Activated CD8-positive, alpha-beta memory T cell treated with anti-CD3 and anti-CD28 coated beads for 1 hour (primary cell): ENCODE results near the gene IQGAP2.
"Not testable (repeated sequence)": the region's sequence is repeated elsewhere in the genome, so short reads cannot be mapped to it uniquely, and the experiment has no call there.

ENCODE experiments used
- DNase-seq, 2 donors: peaks; one replicate each; pipeline ENCODE4 v3.0.0-alpha.2; 2020; ENCODE audit warnings: low read depth in 1 of 2; ENCODE audit errors: extremely low read depth in 1 of 2

Gene IQGAP2, protein sequence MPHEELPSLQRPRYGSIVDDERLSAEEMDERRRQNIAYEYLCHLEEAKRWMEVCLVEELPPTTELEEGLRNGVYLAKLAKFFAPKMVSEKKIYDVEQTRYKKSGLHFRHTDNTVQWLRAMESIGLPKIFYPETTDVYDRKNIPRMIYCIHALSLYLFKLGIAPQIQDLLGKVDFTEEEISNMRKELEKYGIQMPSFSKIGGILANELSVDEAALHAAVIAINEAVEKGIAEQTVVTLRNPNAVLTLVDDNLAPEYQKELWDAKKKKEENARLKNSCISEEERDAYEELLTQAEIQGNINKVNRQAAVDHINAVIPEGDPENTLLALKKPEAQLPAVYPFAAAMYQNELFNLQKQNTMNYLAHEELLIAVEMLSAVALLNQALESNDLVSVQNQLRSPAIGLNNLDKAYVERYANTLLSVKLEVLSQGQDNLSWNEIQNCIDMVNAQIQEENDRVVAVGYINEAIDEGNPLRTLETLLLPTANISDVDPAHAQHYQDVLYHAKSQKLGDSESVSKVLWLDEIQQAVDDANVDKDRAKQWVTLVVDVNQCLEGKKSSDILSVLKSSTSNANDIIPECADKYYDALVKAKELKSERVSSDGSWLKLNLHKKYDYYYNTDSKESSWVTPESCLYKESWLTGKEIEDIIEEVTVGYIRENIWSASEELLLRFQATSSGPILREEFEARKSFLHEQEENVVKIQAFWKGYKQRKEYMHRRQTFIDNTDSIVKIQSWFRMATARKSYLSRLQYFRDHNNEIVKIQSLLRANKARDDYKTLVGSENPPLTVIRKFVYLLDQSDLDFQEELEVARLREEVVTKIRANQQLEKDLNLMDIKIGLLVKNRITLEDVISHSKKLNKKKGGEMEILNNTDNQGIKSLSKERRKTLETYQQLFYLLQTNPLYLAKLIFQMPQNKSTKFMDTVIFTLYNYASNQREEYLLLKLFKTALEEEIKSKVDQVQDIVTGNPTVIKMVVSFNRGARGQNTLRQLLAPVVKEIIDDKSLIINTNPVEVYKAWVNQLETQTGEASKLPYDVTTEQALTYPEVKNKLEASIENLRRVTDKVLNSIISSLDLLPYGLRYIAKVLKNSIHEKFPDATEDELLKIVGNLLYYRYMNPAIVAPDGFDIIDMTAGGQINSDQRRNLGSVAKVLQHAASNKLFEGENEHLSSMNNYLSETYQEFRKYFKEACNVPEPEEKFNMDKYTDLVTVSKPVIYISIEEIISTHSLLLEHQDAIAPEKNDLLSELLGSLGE (N-terminal part only)

DNA sequence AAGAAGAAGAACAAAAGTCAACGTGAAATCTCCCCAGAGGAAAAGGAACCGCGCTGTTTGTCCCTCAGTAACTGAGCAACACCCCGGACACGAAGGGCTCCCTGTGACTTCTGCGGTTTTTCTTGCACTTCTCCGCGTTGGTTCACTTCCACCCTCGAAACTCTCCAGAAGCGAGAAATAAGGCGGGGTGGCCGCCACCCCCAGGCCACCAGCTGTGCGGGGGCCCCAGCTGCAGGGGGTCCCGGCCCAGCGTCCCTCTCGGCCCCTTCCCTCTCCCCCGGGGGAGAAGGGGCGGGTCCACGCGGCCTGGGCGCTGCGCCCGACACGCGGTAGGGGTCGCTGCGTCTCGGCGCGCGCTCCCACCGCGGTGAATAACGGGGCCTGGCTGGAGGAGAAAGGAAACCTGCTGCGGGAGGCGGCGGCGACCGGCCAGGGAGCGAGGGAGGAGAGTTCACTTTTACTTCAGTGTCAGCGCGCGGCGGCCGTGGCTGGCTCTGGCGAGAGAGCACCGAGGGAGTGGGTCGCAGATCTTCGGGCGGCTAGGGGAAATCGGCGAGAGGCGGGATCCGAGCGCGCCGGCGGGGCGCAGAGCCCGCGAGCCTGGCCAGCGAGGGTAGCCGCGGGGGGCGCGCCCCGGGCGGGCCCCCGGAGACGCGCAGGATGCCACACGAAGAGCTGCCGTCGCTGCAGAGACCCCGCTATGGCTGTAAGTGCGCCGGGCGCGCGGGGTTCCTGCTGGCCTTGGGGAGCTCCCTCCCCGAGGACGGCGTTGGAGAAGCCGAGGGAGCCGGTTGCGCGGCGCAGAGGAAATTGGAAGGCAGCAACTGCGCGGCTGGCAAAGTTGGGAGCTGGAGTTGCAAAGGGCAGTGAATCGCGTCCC, at the start of gene IQGAP2:
TSS of gene IQGAP2 (plus strand) at position 400 of the 880 bp plus-strand sequence. CDS start at position 661, 261 bp downstream.
- DNase-seq, result peak; percentile 65 to 71

DNA sequence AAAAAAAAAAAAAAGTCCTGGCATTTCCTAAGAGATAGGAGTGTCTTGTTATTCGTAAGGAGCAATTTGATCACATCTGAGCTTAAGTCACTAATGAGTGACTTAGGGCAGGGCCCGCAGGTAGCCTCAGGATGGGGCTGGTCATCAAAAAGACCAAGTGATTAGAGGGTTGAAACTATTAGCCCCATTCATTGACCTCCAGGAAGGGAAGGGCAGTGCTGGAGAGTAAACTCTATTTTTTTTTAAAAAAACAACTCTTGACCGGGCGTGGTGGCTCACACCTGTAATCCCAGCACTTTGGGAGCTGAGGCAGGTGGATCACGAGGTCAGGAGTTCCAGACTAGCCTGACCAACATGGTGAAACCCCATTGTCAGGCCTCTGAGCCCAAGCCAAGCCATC, 46.2 kb upstream of the IQGAP2 start:
- DNase-seq, result no peak

DNA sequence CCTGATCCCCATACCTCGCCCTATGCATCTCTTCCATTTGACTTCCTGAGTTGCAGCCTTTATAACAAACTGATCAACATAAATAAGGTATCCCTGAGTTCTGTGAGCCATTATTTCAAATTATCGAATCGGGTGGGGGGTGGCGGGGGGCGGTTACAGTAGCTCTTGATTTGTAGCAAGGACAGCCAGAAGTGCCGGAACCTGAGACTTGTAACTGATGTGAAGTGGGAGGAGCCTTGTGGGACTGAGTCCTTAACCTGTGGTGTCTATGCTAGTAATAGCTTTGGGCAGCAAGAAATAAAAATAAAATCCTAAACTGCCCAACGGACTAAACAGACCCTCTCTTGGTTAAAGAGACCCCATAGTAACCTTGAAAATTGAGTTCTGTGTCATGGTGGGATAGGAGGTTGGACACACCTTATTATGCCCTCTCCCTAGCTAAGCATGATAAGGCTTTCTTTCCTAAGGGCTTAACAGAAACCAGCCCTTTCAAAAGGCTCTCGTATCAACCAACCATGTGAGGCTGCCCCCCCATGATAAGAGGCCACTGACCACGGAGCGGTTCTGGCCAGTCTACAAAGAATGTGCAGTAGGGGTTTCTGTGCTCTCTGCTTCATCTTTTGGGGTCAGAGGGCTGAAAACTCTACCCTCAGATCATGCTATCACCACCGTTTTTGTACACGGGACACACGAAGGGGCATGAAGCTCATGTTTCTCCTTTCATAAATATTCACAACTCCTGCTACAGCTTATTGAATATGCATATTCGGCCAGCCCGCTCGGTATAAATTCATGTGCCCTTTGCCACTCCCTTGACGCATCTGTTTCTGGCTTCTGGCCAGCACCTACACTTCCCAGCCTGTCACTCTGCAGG, 39.5 kb upstream of the IQGAP2 start:
- DNase-seq, result no peak

DNA sequence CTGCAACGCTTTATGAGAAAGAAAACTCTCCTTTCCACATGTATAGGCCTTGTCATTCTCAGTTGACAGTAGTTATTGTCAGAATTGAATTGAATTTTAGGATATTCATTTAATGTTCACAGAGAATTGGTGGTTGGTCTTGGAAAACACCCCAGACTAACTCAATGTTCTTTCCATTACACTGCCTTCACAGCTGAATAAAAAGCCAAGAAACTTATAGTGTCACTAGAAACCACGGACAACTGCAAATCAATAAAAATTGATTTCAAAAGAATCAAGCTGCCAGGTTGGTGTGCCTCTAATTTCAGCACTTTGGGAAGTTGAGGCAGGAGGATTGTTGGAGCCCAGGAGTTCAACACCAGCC, 38.9 kb upstream of the IQGAP2 start:
- DNase-seq, result no peak

DNA sequence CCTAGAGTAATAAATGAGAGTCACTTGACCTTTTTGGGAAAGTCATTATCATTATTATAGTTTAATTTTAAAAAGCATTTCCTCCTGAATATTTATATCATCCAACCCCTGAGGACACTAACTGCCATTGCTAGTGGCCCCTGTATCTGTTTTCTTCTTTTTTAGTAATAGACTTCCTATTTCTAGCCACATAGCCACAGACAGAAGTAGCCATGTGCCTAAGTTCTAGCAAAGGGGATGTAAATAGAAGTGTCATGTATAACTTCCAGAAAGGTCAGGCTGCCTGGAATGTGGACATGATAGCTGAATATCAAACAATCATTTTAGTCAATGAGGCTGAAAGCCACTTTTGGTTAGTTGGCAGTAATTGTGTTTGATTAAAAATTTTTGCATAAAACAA, 37.5 kb upstream of the IQGAP2 start:
- DNase-seq, result no peak

DNA sequence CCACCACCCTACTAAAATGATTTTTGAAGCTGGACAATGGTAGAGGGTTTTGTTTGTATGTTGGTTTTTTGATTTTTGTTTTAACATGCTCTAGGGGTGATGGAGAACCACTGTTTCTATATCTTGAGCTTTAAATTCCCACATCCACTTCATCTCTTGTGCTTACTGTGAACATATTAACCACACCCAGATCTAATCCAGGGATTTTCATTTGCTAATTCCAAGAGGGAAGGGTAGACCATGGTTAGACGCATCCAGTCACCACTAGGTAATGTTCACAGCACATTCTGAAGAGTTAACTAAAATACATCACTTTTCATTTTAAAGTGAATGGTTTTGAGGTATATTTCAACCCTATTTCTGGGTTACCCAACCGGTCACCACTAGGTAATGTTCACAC, 36.5 kb upstream of the IQGAP2 start:
- no peak for DNase-seq

DNA sequence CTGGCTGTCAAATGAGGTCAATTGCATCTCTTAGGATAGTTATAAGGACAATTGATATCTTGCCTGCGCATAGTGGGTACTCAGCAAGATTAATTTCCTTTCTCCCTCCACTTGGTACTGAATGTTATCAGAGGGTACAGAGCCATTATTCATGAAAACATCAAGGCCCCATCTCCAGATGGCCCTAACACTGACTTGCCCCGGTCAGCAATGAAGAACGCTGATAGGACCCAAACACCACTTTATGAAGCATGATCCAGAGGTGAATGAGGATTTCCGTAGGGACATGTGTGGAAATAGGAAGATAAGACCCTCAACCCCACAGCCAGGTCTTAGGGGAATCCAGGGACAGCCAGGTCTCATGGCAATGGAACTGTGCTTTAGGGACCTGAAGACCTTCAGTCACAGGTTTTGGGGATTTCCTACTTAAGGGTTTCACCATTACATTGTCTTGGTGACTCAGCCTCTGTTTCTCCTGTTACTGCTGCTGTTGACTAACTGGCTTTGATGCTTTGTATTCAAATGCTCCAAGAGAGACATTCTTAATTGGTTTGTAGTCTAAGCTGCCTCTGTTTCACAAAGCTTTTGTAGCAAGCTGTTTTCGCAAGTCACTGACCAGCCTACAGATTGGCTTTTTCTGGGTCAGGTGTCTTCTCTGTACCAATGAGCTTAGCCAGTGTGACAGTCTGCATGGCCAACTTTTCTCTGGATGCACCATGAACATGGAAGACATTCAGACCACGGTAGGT, 35.3 kb upstream of the IQGAP2 start:
- no peak for DNase-seq

DNA sequence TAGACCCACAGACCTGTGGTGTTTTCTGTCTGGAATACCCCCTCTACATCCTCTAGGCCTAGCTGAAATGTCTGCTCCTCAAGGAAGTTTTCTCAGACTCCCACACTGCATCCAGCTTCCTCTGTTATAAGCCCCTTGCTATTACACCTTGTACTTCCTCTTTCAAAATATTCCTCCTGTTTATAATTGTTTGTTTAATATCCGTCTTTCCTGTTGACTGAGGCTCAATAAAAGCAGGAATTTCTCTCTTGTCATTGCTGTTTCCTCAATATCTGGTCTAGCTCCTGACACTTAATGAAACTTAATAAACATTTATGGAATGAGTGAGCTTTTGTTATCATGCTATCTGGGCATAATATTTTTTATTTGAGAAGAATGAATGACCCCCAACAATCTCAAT, 34.1 kb upstream of the IQGAP2 start:
- no peak for DNase-seq

DNA sequence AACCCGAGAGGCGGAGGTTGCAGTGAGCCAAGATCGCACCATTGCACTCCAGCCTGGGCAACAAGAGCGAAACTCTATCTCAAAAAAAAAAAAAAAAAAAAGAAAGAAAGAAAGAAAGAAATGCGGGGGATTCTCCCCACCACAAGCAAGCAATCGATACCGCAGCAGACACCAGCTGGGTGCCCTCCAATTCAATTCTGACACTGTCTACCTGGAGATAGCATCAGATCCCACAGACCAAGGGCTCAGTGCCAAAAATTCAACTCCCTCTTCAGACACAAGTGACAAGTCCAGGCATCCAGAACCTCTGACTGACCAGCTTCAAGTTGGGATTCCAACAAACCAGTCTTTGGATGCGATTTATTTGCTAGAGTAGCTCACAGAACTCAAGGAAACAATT, 33.4 kb upstream of the IQGAP2 start:
- DNase-seq, result not testable (repeated sequence)

DNA sequence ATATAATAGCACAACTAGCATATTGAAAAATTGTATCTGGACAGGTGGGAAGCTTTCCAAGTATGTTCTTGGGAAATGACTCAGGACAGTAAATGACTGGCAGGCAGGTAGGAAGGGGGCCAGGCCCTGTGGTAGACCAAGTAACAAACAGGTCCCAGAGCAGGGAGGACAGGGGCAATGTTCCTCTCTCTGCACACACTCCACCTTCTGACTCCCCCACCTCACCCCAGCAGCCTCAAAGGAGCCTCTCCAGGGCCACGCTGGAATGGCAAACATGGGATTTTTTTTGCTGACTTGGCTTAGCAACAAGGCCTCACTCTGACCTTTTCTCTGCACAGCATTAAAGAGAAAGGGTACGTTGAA, 31.1 kb upstream of the IQGAP2 start:
- DNase-seq, result no peak

DNA sequence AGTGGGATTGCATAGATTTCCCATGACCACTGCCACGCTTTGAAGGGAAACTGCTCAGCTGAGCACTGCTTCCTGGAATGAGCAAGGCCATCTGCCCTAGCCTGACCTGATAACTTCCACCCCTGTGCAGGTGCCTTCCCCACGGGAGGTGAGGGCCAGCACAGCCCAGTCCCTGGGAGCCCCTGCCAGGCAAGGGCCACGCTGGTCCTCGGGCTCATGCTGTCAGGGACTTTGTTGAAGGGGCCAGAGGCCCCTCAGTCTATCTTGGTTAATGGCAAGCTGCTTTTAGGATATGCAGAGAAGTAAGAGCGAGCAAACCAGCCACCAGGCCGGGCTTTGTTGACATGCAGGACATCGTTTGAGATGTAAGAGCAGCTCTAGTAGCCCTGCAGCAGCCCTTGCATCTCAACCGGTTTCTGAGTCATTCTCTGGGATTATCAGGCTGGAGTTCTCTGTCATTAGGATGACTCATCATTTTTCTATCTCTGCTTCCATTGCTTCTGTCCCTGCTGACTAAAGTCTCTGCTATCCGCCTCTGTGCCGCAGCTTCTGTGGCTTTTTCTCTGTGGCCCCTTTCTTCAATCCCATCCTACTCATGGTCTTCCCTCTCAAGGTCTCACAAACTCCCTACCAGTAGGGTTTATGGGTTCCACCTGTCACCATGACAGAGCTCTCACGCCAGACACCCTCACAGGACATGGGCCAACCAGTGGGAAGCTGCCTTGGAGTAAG, 30.6 kb upstream of the IQGAP2 start:
- DNase-seq, result no peak

DNA sequence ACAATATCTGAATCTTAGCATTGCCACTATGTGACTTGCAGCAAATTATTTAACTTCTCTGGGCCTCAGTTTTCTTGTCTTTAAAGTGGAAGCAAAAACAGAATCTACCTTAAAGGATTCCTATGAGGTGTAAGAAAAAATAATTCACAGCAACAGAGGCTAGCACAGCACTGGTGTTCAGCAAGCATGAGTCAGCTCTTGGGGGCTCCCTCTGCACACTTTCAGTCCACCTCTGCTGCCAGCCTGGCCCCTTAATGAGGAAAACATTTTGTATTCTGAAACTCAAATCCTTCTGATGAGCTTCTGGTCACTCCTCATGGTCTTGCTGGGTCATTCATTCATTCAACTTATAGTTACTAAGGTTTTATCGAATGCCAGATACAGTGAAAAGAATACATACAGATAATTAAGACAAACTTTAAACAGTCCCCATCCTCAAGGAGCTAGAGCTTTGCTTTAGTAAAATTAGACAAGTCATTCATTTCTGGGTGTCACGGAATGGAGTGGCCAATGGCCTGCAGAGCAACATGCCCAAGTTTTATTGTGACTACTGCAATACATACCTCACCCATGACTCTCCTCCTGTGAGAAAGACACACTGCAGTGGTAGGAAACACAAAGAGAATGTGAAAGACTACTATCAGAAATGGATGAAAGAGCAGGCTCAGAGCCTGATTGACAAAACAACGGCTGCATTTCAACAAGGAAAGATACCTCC, 26.8 kb upstream of the IQGAP2 start:
- DNase-seq, result no peak

DNA sequence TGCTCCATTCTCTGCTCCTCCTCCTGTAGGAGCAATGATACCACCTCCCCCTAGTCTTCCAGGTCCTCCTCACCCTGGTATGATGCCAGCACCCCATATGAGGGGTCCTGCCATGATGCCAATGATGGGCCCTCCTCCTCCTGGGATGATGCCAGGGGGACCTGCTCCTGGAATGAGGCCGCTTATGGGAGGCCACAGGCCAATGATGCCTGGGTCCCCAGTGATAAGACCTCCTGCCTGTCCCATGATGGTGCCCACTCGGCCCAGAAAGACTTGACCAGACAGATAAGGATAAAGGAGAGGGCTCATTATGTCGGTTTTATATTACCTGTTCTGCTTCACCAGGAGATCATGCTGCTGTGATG, 26.2 kb upstream of the IQGAP2 start:
- no peak for DNase-seq

DNA sequence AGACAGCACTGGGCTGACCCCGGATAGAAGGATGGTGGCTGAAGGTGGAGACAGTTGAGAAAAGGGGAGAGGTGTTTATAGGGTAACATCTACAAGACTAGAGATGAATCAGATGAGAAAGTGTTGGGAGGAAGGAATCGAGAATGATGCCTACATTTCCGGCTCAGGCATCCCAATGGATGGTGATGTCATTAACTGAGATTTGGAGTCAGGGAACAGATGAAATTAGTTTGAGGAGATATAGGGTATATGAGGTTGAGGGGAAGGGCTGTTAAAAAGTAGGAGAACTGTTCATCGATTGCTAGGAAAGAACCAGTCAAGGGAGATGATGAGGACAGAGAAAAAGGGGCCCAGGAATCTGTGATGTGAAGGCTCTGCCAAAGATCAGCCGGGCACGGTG, 24.7 kb upstream of the IQGAP2 start:
- no peak for DNase-seq

DNA sequence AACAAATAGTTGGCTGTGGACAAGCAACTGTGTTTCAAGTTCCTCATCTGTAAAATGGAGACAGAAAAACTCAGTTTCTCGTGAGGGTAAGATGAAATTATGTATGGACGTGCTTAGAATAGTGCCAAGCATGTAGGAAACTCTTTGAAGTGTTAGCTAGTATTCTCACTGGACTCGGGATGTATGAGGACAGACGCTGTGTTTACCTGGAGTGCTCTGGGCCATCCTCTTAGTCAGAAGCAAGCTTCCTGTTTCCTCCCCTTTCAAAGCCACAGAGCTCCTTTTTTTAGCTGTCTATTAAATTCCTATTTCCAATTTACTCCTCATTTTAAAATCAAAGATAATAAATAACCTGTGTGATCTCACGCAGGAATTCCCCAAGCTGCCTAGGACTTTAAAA, 23.8 kb upstream of the IQGAP2 start:
- DNase-seq, result no peak

DNA sequence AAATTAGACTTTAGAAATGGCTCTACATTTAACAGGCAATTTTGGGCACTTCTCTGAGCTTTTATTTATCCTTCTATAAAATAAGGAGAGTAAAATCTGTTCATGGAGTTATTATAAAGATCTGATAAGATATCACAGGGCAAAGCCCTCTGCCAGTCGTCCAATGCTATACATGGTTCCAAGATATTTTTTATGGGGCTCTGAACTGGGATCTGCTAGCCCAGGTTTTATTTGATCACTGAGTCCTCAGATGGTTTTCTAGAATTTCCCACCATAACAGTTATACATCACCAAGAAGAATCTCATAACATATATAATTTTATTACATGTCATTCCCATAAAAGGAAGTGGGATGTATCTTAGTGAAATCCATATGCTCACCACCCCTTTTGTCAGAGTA, 23.2 kb upstream of the IQGAP2 start:
- no peak for DNase-seq

DNA sequence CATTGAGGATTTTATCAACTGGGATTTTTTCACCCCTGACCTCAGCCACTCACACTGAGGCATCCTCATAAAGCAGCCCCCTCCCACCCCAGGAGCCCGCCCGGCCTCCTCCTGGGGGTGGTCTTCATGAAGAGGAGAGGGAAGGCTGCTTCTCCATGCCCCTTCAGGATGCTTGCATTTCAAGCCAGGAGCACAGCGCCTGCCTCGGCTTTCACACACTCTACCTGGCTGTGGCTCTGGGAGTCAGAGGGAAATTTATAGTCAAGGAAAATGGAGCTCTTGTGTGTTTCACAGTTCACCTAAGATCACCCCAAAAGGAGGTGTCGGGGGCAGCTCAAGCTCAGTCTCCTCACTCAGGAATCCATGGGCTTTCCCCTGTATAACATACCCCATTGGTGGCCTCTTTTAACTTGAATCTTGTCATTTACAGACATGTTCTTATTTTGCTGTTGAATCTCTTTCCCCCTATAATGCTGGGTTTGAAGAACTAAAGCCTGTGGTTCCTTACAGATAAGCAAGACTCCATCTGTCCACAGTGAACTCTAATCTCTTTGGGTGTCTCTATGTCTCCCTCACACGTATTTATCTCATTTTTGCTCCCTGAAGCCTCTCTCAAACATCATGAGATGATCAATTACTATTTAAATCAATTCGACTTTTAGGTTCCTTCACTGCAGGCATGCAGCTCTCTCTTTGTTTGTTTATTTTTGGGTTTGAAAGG, 22.6 kb upstream of the IQGAP2 start:
- DNase-seq, result no peak
